ENCODE measurements around the gene DCAF5.

- TF ChIP-seq ZNF274 (IDR thresholded peaks at IDR 0.05; ENCODE audit: low read depth, low read length), result no peak
- no peak for TF ChIP-seq SUZ12 (IDR thresholded peaks at IDR 0.05; ENCODE audit: extremely low read depth, insufficient read depth, insufficient read length)
- no peak for TF ChIP-seq YY1 (IDR thresholded peaks at IDR 0.05; ENCODE audit: insufficient read depth, insufficient read length)
Observed at GRCh38 chr14:69027242-69027913, 125.5 kb downstream of the DCAF5 start.

Data from NT2/D1 (cell line).